Sigmoid colon (tissue), 7 donors: ENCODE results near the gene MSX2. TPM values are rescaled to one million over a fixed set of nuclear protein-coding genes. Genes with fewer than 3 reads are reported as not detected.

Source experiments
- DNase-seq: peaks from one replicate; pipeline ENCODE4 v3.0.0-alpha.2; 2019
- H3K27ac ChIP-seq, 4 donors: fragments of 200-600 bp; sonication (generic); one replicate each; pipeline ENCODE4 v1.5.1; 2016 to 2019; ENCODE audit warnings: mild to moderate bottlenecking in 1 of 4
- H3K27me3 ChIP-seq, 3 donors: fragments of 200-600 bp; sonication (generic); one replicate each; pipeline ENCODE4 v1.5.1; 2019; ENCODE audit warnings: mild to moderate bottlenecking in 1 of 3
- H3K36me3 ChIP-seq, 4 donors: fragments of 200-600 bp; sonication (generic); one replicate each; pipeline ENCODE4 v1.5.1; 2016 to 2019
- H3K4me1 ChIP-seq, 4 donors: fragments of 200-600 bp; sonication (generic); one replicate each; pipeline ENCODE4 v1.5.1; 2017 to 2019
- H3K4me3 ChIP-seq, 4 donors: fragments of 200-600 bp; sonication (generic); one replicate each; pipeline ENCODE4 v1.5.1; 2017 to 2019; ENCODE audit warnings: mild to moderate bottlenecking in 2 of 4, moderate library complexity in 1 of 4
- H3K9me3 ChIP-seq, 4 donors: fragments of 200-600 bp in 3 of 4; sonication (generic) in 3 of 4; one replicate each; pipeline versions ENCODE4 v1.5.1 to v1.6.1; 2013 to 2019
- CTCF ChIP-seq, 4 experiments: fragments of 450-650 bp in 3 of 4; fragments of 200-600 bp in 1 of 4; IDR thresholded peaks; one replicate each; pipeline ENCODE4 v1.5.1; 2016 to 2019; ENCODE audit warnings: antibody characterized with exemption in 4 of 4, mild to moderate bottlenecking in 3 of 4, moderate library complexity in 2 of 4
- EP300 ChIP-seq, 4 donors: sonication (generic); formaldehyde crosslinking; IDR thresholded peaks; one replicate each; pipeline ENCODE4 v1.6.1; 2017; ENCODE audit warnings: antibody characterized with exemption in 4 of 4
- POLR2A ChIP-seq, 2 donors: fragments of 450-650 bp; IDR thresholded peaks; one replicate each; pipeline ENCODE4 v1.6.1; 2016; ENCODE audit warnings: antibody characterized with exemption in 2 of 2, mild to moderate bottlenecking in 2 of 2, moderate library complexity in 2 of 2
- POLR2AphosphoS5 ChIP-seq, 4 donors: sonication (generic); formaldehyde crosslinking; IDR thresholded peaks; one replicate each; pipeline ENCODE4 v1.6.1; 2017; ENCODE audit warnings: antibody characterized with exemption in 4 of 4
- WGBS, 2 donors: extraction: QIAGEN DNeasy Blood & Tissue Kit; methylation state at CpG; one replicate each; pipeline ENCODE4 v1.1.7; 2013; 5-methylcytosine and 5-hydroxymethylcytosine counted together
- intact Hi-C: fragments of 100-400 bp; cut with DNase I; formaldehyde crosslinking; loops from one replicate; pipeline ENCODE4 v1.15.1; 2023
- polyA plus RNA-seq, 3 donors: library from polyadenylated mRNA; stranded (reverse); fragments of 200-250 nt; gene quantifications; one replicate each; pipeline ENCODE4 v1.2.3, GENCODE V29; 2013
- small RNA-seq, 3 donors: library from RNA; depleted of rRNA; stranded (forward); fragments of <200 nt; gene quantifications; one replicate each; pipeline ENCODE3, GENCODE V24; 2016
- total RNA-seq, 4 donors: library from RNA; depleted of rRNA; stranded (reverse); fragments of >200 nt; gene quantifications; one replicate each; pipeline ENCODE4 v1.1.0, GENCODE V29; 2016
- donor health status: healthy with polysubstance abuse.
- donor health status: Bipolar disorder and iron deficiency.
- donor health status: healthy.

Gene MSX2
- total and polyA plus RNA-seq, 7 donors: 0.16 to 1.8 (median 1.1) TPM; not detected in 2

- intact Hi-C loops: no loop called here
- DNase-seq: no peak
- WGBS, 2 donors: 70 to 75% methylated on average over 2 of the region's 2 CpGs
Measured at GRCh38 chr5:174777583-174777982, 53.2 kb downstream of the MSX2 start.

More at GRCh38 chr5:174777583-174777982, 53.2 kb downstream of the MSX2 start:
- no peak for TF ChIP-seq POLR2AphosphoS5 (IDR thresholded peaks at IDR 0.05)
- TF ChIP-seq POLR2A (IDR thresholded peaks at IDR 0.05): no peak
- TF ChIP-seq EP300 (IDR thresholded peaks at IDR 0.05): no peak
- no peak for TF ChIP-seq CTCF (IDR thresholded peaks at IDR 0.05)
- peaks cover 0 to 7% (median 0%) of the 10 kb centered on the region in 3 donors for H3K27me3 ChIP-seq
- H3K27ac ChIP-seq: no peak overlapping the region
- no peaks in the 10 kb centered on the region for H3K4me1 ChIP-seq
- no peaks in the 10 kb centered on the region for H3K36me3 ChIP-seq
- no peaks in the 10 kb centered on the region for H3K9me3 ChIP-seq
- no peak overlapping the region for H3K4me3 ChIP-seq

Small RNAs within 50 kb of the gene (small RNA-seq; reads per million reads assigned to genes)
- 0 to 0.11 (median 0.07) reads per million in 3 donors for gene MIR4634
